Kidney (tissue), 14 donors: ENCODE measurements around the gene MIGA2. TPM values are rescaled to one million over a fixed set of nuclear protein-coding genes. Genes with fewer than 3 reads are reported as not detected.

ENCODE experiments used
- DNase-seq, 5 donors: peaks; one replicate each; pipeline ENCODE4 v3.0.0-alpha.2; 2013 to 2020
- FAIRE-seq: peaks from 2 replicates; lab custom pipeline; 2012; peaks lifted over from hg19 to GRCh38; lab: Jason Lieb, UNC
- H3K27ac ChIP-seq, 2 donors: one replicate each; pipeline ENCODE4 v1.7.0; 2013; ENCODE audit warnings: low read depth in 2 of 2, low read length in 2 of 2, inconsistent platforms in 1 of 2
- H3K27me3 ChIP-seq: one replicate; pipeline ENCODE4 v1.7.1; 2013; ENCODE audit warnings: low read length, inconsistent platforms; ENCODE audit not compliant: control insufficient read depth, insufficient read depth
- H3K36me3 ChIP-seq, 3 donors: one replicate each; pipeline versions ENCODE4 v1.7.0 to v1.7.1; 2013; ENCODE audit warnings: low read length in 3 of 3, control low read depth in 1 of 3, inconsistent platforms in 1 of 3; ENCODE audit not compliant: insufficient read depth in 3 of 3, control insufficient read depth in 2 of 3
- H3K4me1 ChIP-seq, 3 donors: one replicate each; pipeline versions ENCODE4 v1.7.0 to v1.7.1; 2013; ENCODE audit warnings: low read length in 3 of 3, inconsistent platforms in 1 of 3, low read depth in 1 of 3; ENCODE audit not compliant: control insufficient read depth in 2 of 3, insufficient read depth in 2 of 3
- H3K4me3 ChIP-seq, 3 donors: one replicate each; pipeline versions ENCODE4 v1.7.0 to v1.8.1; 2013; ENCODE audit warnings: low read length in 3 of 3, control low read depth in 1 of 3, inconsistent platforms in 1 of 3
- H3K9ac ChIP-seq, 3 donors: one replicate each; pipeline versions ENCODE4 v1.7.0 to v1.7.1; 2013; ENCODE audit warnings: low read length in 3 of 3, control low read depth in 1 of 3, inconsistent platforms in 1 of 3
- H3K9me3 ChIP-seq, 3 donors: one replicate each; pipeline versions ENCODE4 v1.7.0 to v1.7.1; 2013; ENCODE audit warnings: low read length in 3 of 3, control low read depth in 1 of 3, inconsistent platforms in 1 of 3; ENCODE audit not compliant: control insufficient read depth in 2 of 3, insufficient read depth in 1 of 3
- intact Hi-C: fragments of 100-400 bp; cut with DNase I; formaldehyde crosslinking; loops from one replicate; pipeline ENCODE4 v1.11.1; 2022
- polyA plus RNA-seq: library from polyadenylated mRNA; stranded (reverse); fragments of 350-450 nt; fragmentation: Illumina TruSeq; extraction: RNeasy Lipid Tissue Mini Kit (QIAGEN cat#74804); gene quantifications from one replicate; pipeline ENCODE4 v1.2.3, GENCODE V29; 2014; ENCODE audit warnings: low read depth, low replicate concordance; ENCODE audit not compliant: insufficient read depth
- total RNA-seq: library from RNA; stranded (reverse); fragmentation: NEBNext Ultra II Directional; extraction: Animal tissue kit (Norgen Biotek cat#: 25700); gene quantifications from one replicate; pipeline ENCODE4 v1.2.1, GENCODE V29; 2021
- TF ChIP-seq, protein P1 (sequence below): IDR thresholded peaks from 3 replicates; pipeline ENCODE4 v1.5.1; 2012; ENCODE audit warnings: mild to moderate bottlenecking, moderate library complexity, borderline replicate concordance; ENCODE audit not compliant: insufficient read depth; ENCODE audit errors: extremely low read depth
- donor health status: control.
- donor health status: control.
- donor health status: control.
- donor health status: control.
- donor health status: control.
- donor health status: DM: yes; HTN: yes; CAD: no.
- donor health status: Normal renal cell carcinoma (clear cell type).

The MIGA2 gene
- total and polyA plus RNA-seq, 2 donors from 2014 or later = 26.1 to 29.9 TPM

GRCh38 chr9:129030191-129030590, 6.2 kb upstream of the MIGA2 start:
- intact Hi-C loops = no loop called here
- Histone ChIP-seq H3K4me3 (no peak overlapping the region), H3K9me3 (no peaks in the 10 kb centered on the region), H3K27me3 (no peaks in the 10 kb centered on the region), H3K9ac (no peak overlapping the region), H3K4me1 (peaks cover 0 to 15% (median 0%) of the 10 kb centered on the region in 3 donors), H3K27ac (no peak overlapping the region), H3K36me3 (no peaks in the 10 kb centered on the region)
- DNase-seq (no peak), FAIRE-seq (no peak)
- TF ChIP-seq, protein P1, sequence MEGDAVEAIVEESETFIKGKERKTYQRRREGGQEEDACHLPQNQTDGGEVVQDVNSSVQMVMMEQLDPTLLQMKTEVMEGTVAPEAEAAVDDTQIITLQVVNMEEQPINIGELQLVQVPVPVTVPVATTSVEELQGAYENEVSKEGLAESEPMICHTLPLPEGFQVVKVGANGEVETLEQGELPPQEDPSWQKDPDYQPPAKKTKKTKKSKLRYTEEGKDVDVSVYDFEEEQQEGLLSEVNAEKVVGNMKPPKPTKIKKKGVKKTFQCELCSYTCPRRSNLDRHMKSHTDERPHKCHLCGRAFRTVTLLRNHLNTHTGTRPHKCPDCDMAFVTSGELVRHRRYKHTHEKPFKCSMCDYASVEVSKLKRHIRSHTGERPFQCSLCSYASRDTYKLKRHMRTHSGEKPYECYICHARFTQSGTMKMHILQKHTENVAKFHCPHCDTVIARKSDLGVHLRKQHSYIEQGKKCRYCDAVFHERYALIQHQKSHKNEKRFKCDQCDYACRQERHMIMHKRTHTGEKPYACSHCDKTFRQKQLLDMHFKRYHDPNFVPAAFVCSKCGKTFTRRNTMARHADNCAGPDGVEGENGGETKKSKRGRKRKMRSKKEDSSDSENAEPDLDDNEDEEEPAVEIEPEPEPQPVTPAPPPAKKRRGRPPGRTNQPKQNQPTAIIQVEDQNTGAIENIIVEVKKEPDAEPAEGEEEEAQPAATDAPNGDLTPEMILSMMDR = no peak

GRCh38 chr9:129031514-129031913, 4.9 kb upstream of the MIGA2 start:
- FAIRE-seq = no peak
- TF ChIP-seq, protein P1 = no peak
- intact Hi-C loops = no loop called here
- Histone ChIP-seq H3K9me3 (no peaks in the 10 kb centered on the region), H3K27ac (no peak overlapping the region), H3K27me3 (no peaks in the 10 kb centered on the region), H3K9ac (no peak overlapping the region), H3K4me3 (no peak overlapping the region), H3K4me1 (peaks cover 0 to 14% (median 0%) of the 10 kb centered on the region in 3 donors), H3K36me3 (no peaks in the 10 kb centered on the region)
- DNase-seq = no peak

DNA sequence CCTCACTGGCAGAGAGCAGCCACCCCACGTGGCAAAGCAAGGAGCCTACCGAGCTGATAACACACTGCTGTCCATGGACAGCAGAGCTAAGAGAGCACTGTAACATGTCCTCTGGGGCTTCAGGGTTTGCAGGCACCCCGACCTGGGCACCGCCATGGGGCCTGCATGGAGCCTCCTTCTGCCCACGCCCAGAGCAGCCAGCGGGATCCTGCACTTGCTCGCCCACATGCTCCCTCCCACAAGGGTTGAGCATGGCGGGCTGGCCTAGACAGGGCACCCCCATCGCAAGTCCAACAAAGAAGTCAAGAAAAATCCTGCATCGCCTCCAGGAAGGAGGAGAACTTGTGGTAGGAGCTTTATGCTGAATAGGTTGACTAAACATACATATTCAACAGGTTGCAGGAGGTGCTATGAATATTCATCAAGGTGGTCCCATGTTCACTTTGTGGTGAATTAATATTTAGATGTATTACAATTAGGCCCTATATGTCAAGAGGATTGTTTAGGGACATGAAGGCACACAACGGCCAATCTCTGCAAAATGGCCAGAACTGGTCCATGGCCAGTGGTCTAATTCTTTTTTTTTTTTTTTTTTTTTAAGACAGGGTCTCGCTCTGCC, 3.8 kb upstream of the MIGA2 start:
- no peaks in the 10 kb centered on the region for H3K36me3 ChIP-seq
- intact Hi-C loops = no loop called here
- FAIRE-seq (no peak), DNase-seq (no peak)
- TF ChIP-seq, protein P1 = no peak
- H3K27me3 ChIP-seq = no peaks in the 10 kb centered on the region
- H3K9ac ChIP-seq = no peak overlapping the region
- H3K27ac ChIP-seq = no peak overlapping the region
- no peaks in the 10 kb centered on the region for H3K9me3 ChIP-seq
- peaks cover 0 to 11% (median 4%) of the 10 kb centered on the region in 3 donors for H3K4me1 ChIP-seq
- no peak overlapping the region for H3K4me3 ChIP-seq
